A549 (cell line): ENCODE results near the gene TMTC2. TPM values are rescaled to one million over a fixed set of nuclear protein-coding genes. Genes with fewer than 3 reads are reported as not detected.

Source experiments
- ATAC-seq, 2 experiments: fragments of 200-7000 bp in 1 of 2; fragments of >200 bp in 1 of 2; cut with Nextera tagmentation in 1 of 2; cut with Tn5 transposase in 1 of 2; 3 replicates each; pipeline versions ENCODE4 v1.8.0 to v1.9.1; 2018 to 2020; ENCODE audit warnings: mild to moderate bottlenecking in 1 of 2, moderate library complexity in 1 of 2
- CTCF ChIA-PET: fragments of 300-600 bp; sonication (Branson Sonifier 250); formaldehyde crosslinking; extraction: SDS; loops from one replicate; lab custom pipeline; 2021; ENCODE audit warnings: antibody characterized with exemption, inconsistent platforms; lab: Yijun Ruan, JAX
- POLR2A ChIA-PET: fragments of 350-600 bp; formaldehyde crosslinking; extraction: SDS; loops from one replicate; lab custom pipeline; 2021; ENCODE audit warnings: antibody characterized with exemption, inconsistent platforms; lab: Yijun Ruan, JAX
- DNase-seq, 2 experiments: peaks; one replicate each; pipeline versions ENCODE4 v3.0.0 to v3.0.0-alpha.2; 2011 to 2016; ENCODE audit warnings: low read depth in 1 of 2, low spot score in 1 of 2
- FAIRE-seq: peaks from 2 replicates; lab custom pipeline; 2011; peaks lifted over from hg19 to GRCh38; lab: Jason Lieb, UNC
- H3K27ac ChIP-seq, 2 experiments: fragments of >200 bp; sonication (Bioruptor Twin); formaldehyde crosslinking; 3 replicates each; pipeline ENCODE4 v1.5.1; 2016 to 2017
- H3K4me1 ChIP-seq: fragments of >200 bp; sonication (Bioruptor Twin); formaldehyde crosslinking; 3 replicates; pipeline ENCODE4 v1.6.1; 2016
- H3K4me2 ChIP-seq: fragments of >200 bp; sonication (Bioruptor Twin); formaldehyde crosslinking; 3 replicates; pipeline ENCODE4 v1.6.1; 2016
- H3K4me3 ChIP-seq: fragments of >200 bp; sonication (Bioruptor Twin); formaldehyde crosslinking; 3 replicates; pipeline ENCODE4 v1.5.1; 2016
- H3K9me3 ChIP-seq: fragments of >200 bp; sonication (Bioruptor Twin); formaldehyde crosslinking; 3 replicates; pipeline ENCODE4 v1.6.1; 2016
- FOSB ChIP-seq: fragments of 250-450 bp; sonication (Bioruptor Pico); IDR thresholded peaks from 2 replicates; pipeline ENCODE4 v1.5.0; 2020; ENCODE audit warnings: mild to moderate bottlenecking, moderate library complexity
- FOSL2 ChIP-seq, 2 experiments: fragments of 450-650 bp in 1 of 2; fragments of >200 bp in 1 of 2; sonication (Bioruptor Twin) in 1 of 2; formaldehyde crosslinking; IDR thresholded peaks; 2 replicates each; pipeline versions ENCODE4 v1.5.0 to v1.6.1; 2016 to 2020; ENCODE audit warnings: mild to moderate bottlenecking in 1 of 2, moderate library complexity in 1 of 2
- GATA3 ChIP-seq: IDR thresholded peaks from 2 replicates; pipeline ENCODE4 v1.6.1; 2012; ENCODE audit warnings: borderline replicate concordance
- HEYL ChIP-seq: fragments of 250-450 bp; sonication (Bioruptor Pico); IDR thresholded peaks from 2 replicates; pipeline ENCODE4 v1.8.0; 2021; ENCODE audit warnings: mild to moderate bottlenecking, moderate library complexity
- KDM5A ChIP-seq: fragments of 200-600 bp; sonication (generic); IDR thresholded peaks from 2 replicates; pipeline ENCODE4 v1.6.1; 2016; ENCODE audit warnings: antibody characterized with exemption, mild to moderate bottlenecking
- MAFK ChIP-seq: fragments of 450-650 bp; IDR thresholded peaks from 2 replicates; pipeline ENCODE4 v1.6.1; 2014; ENCODE audit not compliant: partially characterized antibody
- MAZ ChIP-seq: fragments of 150-350 bp; IDR thresholded peaks from 2 replicates; pipeline ENCODE4 v1.6.1; 2014; ENCODE audit warnings: antibody characterized with exemption, low read depth, low read length, borderline replicate concordance
- MYC ChIP-seq: IDR thresholded peaks from 2 replicates; pipeline ENCODE4 v1.6.1; 2012; ENCODE audit warnings: mild to moderate bottlenecking, inconsistent platforms, low read length, improper control_type of control experiment, borderline replicate concordance
- NR3C1 ChIP-seq: fragments of >200 bp; sonication (Bioruptor Twin); formaldehyde crosslinking; IDR thresholded peaks from 3 replicates; pipeline ENCODE4 v1.6.1; 2017
- POLR2A ChIP-seq: IDR thresholded peaks from 2 replicates; pipeline ENCODE4 v1.6.1; 2012; ENCODE audit warnings: mild to moderate bottlenecking, low read length
- POLR2AphosphoS2 ChIP-seq: conservative IDR thresholded peaks from 2 replicates; pipeline ENCODE4 v1.6.1; 2012; ENCODE audit warnings: low read length, improper control_type of control experiment, inconsistent platforms
- RAD21 ChIP-seq, 2 experiments: fragments of >200 bp in 1 of 2; sonication (Bioruptor Twin) in 1 of 2; formaldehyde crosslinking in 1 of 2; IDR thresholded peaks in 1 of 2; conservative IDR thresholded peaks in 1 of 2; 2 replicates in 1 of 2; 3 replicates in 1 of 2; pipeline ENCODE4 v1.6.1; 2012 to 2018; ENCODE audit warnings: inconsistent platforms in 1 of 2
- RFX5 ChIP-seq: fragments of 450-650 bp; IDR thresholded peaks from 2 replicates; pipeline ENCODE4 v1.7.1; 2014; ENCODE audit warnings: antibody characterized with exemption, mild to moderate bottlenecking, moderate library complexity
- SREBF2 ChIP-seq: fragments of 450-650 bp; IDR thresholded peaks from 2 replicates; pipeline ENCODE4 v1.6.1; 2014; ENCODE audit warnings: mild to moderate bottlenecking, moderate library complexity
- WGBS: methylation state at CpG from one replicate; pipeline ENCODE4 v1.1.6; 2017; ENCODE audit errors: missing lambda C conversion rate; 5-methylcytosine and 5-hydroxymethylcytosine counted together
- polyA plus RNA-seq, 4 experiments: library from polyadenylated mRNA; depleted of rRNA in 3 of 4; stranded (reverse); fragments of >200 nt; fragmentation: RNase III in 1 of 4; extraction: RNeasy Plus Mini Kit Qiagen cat#74134 plus additional on column Dnase treatment in 1 of 4; gene quantifications; 2 replicates in 3 of 4; 3 replicates in 1 of 4; pipeline ENCODE4 v1.2.3, GENCODE V29; 2011 to 2017
- TF ChIP-seq, protein P1 (sequence below): fragments of 150-350 bp; IDR thresholded peaks from 2 replicates; pipeline ENCODE4 v1.6.1; 2014; ENCODE audit warnings: low read depth, mild to moderate bottlenecking, low read length
- TF ChIP-seq, protein P2 (sequence below): IDR thresholded peaks from 2 replicates; pipeline ENCODE4 v1.6.1; 2012; ENCODE audit warnings: low read depth, borderline replicate concordance

TMTC2 gene
- polyA plus RNA-seq, 2 of the 4 experiments (the other 2 are of a cell fraction) = 1.8 to 5.3 TPM

DNA sequence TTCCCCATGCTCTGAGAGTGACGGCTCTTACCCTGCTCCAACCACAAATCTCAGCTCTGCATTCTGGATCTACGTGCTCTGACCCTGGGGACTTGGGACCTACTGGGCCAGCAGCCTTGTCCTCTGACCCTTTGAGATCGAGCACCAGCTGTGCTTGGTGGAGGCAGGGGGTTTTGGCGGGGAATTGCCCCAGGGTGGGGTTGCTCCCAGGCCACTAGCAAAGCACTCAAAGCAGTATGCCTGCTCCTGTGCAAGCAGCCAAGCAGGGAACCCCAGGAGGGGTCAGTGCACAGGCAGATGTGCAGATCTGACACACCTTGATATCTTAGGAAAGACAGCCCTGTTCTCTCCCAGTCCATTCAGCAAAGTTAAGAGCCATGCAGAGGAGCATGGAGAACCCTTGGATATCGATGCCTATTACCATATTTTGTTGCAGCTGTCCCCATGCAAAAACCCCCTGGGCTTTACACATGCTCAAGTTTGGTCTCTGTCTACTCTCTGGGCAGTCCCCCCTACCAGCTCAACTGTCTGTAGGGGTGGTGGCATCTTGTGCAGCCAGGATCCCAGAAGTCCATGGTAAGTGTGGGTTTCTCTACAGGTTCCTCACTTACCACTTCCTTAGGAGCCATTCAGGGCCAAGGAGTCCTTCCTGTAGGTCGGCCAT, 319.0 kb downstream of the TMTC2 start:
- no peak overlapping the region for H3K4me2 ChIP-seq
- ChIA-PET POLR2A (no interaction called here), CTCF (no interaction called here)
- WGBS = 51% methylated on average over 3 of the region's 6 CpGs
- DNase-seq (no peak), FAIRE-seq (no peak), ATAC-seq (no peak)
- H3K9me3 ChIP-seq = peaks cover 12% of the 10 kb centered on the region; the same call in 1 of the 3 replicates
- no peak overlapping the region for H3K4me3 ChIP-seq
- no peaks in the 10 kb centered on the region for H3K4me1 ChIP-seq
- TF ChIP-seq, protein P1, sequence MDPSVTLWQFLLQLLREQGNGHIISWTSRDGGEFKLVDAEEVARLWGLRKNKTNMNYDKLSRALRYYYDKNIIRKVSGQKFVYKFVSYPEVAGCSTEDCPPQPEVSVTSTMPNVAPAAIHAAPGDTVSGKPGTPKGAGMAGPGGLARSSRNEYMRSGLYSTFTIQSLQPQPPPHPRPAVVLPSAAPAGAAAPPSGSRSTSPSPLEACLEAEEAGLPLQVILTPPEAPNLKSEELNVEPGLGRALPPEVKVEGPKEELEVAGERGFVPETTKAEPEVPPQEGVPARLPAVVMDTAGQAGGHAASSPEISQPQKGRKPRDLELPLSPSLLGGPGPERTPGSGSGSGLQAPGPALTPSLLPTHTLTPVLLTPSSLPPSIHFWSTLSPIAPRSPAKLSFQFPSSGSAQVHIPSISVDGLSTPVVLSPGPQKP = no peak
- H3K27ac ChIP-seq = no peak overlapping the region

DNA sequence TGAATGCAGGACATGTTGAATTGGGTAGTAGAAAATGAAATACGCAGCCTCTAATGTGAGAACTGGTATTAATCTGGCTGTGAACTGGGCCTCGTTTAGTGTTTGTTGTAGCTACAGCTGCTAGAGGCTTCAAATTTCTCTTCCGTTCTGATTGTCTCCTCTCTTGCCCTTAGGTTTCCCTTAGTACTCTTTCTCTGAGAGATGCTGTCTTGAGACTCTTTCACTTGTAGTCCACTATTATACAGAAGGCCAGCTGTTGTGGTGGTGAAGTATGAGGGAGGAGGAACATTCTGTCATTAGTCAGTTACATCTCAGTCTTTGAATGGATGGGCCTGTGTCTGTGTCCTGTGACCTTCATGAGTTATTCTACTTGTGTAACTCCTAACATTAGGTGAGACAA, 322.0 kb downstream of the TMTC2 start:
- H3K4me2 ChIP-seq = no peak overlapping the region
- no peaks in the 10 kb centered on the region for H3K4me1 ChIP-seq
- ChIA-PET POLR2A (no interaction called here), CTCF (interaction anchor here (0.7 kb wide), 1 partner anchor 36 kb away, joined by 3 read pairs; no protein-coding TSS in a partner anchor)
- H3K9me3 ChIP-seq = peaks cover 15% of the 10 kb centered on the region; the same call in 1 of the 3 replicates
- 32% methylated on average over 3 of the region's 3 CpGs for WGBS
- TF ChIP-seq RAD21 (conservative IDR thresholded peaks at IDR 0.05 in 1 of 2, IDR thresholded peaks at IDR 0.05 in 1 of 2) (no peak), FOSL2 (IDR thresholded peaks at IDR 0.05) (no peak), FOSL2 (CRISPR knock-in tag; IDR thresholded peaks at IDR 0.05) (no peak), RFX5 (no peak), MAFK (no peak), POLR2AphosphoS2 (no peak), MYC (no peak), KDM5A (no peak), SREBF2 (no peak)
- TF ChIP-seq, protein P2, sequence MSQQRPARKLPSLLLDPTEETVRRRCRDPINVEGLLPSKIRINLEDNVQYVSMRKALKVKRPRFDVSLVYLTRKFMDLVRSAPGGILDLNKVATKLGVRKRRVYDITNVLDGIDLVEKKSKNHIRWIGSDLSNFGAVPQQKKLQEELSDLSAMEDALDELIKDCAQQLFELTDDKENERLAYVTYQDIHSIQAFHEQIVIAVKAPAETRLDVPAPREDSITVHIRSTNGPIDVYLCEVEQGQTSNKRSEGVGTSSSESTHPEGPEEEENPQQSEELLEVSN = no peak
- TF ChIP-seq, protein P1 = no peak
- H3K27ac ChIP-seq = no peak overlapping the region
- no peak for DNase-seq
- H3K4me3 ChIP-seq = no peak overlapping the region
- ATAC-seq = no peak
- FAIRE-seq = no peak

DNA sequence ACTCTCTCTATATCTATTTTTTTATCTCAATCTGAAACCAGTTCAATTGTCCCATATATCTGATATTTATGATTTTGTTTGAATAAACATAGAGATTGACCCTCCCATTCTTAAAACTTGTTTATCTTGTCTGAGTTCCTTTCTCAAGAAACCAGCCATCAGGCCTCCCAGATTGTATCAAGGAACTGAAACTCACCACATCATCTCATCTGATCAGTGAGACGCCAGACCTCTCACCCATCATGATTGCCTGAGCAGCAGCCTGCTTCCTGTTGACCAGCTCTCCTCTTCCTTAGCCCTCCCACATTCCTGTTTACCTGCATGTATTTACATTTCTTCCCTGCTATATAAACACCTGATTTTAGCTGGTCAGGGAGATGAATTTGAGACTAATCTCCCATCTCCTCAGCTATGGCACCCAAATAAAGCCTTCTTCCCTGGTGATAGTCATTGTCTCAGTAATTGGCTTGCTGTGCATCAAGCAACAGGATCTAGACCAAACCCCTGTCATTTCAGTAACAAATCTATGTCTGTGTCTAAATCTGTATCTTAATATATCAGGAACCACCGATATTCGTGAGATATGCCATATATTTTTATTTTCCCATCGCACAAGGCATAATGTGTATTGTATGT, 323.6 kb downstream of the TMTC2 start:
- FAIRE-seq (no peak), DNase-seq (no peak), ATAC-seq (no peak)
- 42% methylated on average over 4 of the region's 4 CpGs for WGBS
- Histone ChIP-seq H3K9me3 (peaks cover 15% of the 10 kb centered on the region; the same call in 1 of the 3 replicates), H3K4me2 (no peak overlapping the region), H3K4me1 (peaks cover under 1% of the 10 kb centered on the region; the same call in 1 of the 3 replicates), H3K27ac (no peak overlapping the region), H3K4me3 (no peak overlapping the region)
- TF ChIP-seq NR3C1 = no peak
- TF ChIP-seq POLR2A = no peak
- TF ChIP-seq SREBF2 = no peak
- TF ChIP-seq HEYL (CRISPR knock-in tag) = no peak
- TF ChIP-seq MAZ = no peak
- no peak for TF ChIP-seq MYC
- no peak for TF ChIP-seq GATA3
- no peak for TF ChIP-seq FOSB (CRISPR knock-in tag)
- CTCF ChIA-PET = no interaction called here
- POLR2A ChIA-PET = no interaction called here
